ENCODE measurements around the gene CAMK4.
A peak's percentile ranks its signal among the peaks of the same experiment; 100 is the strongest.

CAMK4 gene

GRCh38 chr5:111326551-111326950 is 102.4 kb downstream of the CAMK4 start:
- no peak for DNase-seq
- no peak for TF ChIP-seq CTCF (IDR thresholded peaks at IDR 0.05; ENCODE audit: low read depth, low read length)
- H3K9me3 ChIP-seq, result peaks cover 2% of the 10 kb centered on the region; the same call in 1 of the 2 replicates

GRCh38 chr5:111337133-111337532 is 112.9 kb downstream of the CAMK4 start:
- Histone ChIP-seq H3K9me3 (no peaks in the 10 kb centered on the region), H3K36me3 (no peaks in the 10 kb centered on the region), H3K27me3 (no peaks in the 10 kb centered on the region), H3K4me1 (peaks cover 27% of the 10 kb centered on the region), H3K4me3 (ENCODE audit: low read depth, low read length) (no peak overlapping the region)
- no peak for DNase-seq
- no peak for TF ChIP-seq CTCF (IDR thresholded peaks at IDR 0.05; ENCODE audit: low read depth, low read length)

More at GRCh38 chr5:111326551-111326950, 102.4 kb downstream of the CAMK4 start:
- H3K27me3 ChIP-seq, result no peaks in the 10 kb centered on the region
- no peak overlapping the region for H3K4me3 ChIP-seq (ENCODE audit: low read depth, low read length)
- H3K4me1 ChIP-seq, result no peaks in the 10 kb centered on the region
- H3K36me3 ChIP-seq, result peaks cover 6% of the 10 kb centered on the region

- no peaks in the 10 kb centered on the region for H3K36me3 ChIP-seq
- TF ChIP-seq CTCF (IDR thresholded peaks at IDR 0.05; ENCODE audit: low read depth, low read length), result no peak
- H3K27me3 ChIP-seq, result no peaks in the 10 kb centered on the region
- peak overlapping the region; percentile 6; the same call in 1 of the 2 replicates for H3K4me3 ChIP-seq (ENCODE audit: low read depth, low read length)
- no peak for DNase-seq
- H3K4me1 ChIP-seq, result peaks cover 29% of the 10 kb centered on the region
- H3K9me3 ChIP-seq, result no peaks in the 10 kb centered on the region
These were observed 113.5 kb downstream of the CAMK4 start for GRCh38 chr5:111337688-111338087.

- Histone ChIP-seq H3K4me1 (peaks cover 23% of the 10 kb centered on the region), H3K9me3 (no peaks in the 10 kb centered on the region), H3K27me3 (no peaks in the 10 kb centered on the region), H3K4me3 (ENCODE audit: low read depth, low read length) (no peak overlapping the region), H3K36me3 (peaks cover 37% of the 10 kb centered on the region)
- DNase-seq, result no peak
- no peak for TF ChIP-seq CTCF (IDR thresholded peaks at IDR 0.05; ENCODE audit: low read depth, low read length)
These were observed 121.5 kb downstream of the CAMK4 start for GRCh38 chr5:111345731-111346130.

- Histone ChIP-seq H3K4me3 (ENCODE audit: low read depth, low read length) (no peak overlapping the region), H3K36me3 (peaks cover 43% of the 10 kb centered on the region), H3K27me3 (no peaks in the 10 kb centered on the region), H3K9me3 (no peaks in the 10 kb centered on the region), H3K4me1 (peaks cover 22% of the 10 kb centered on the region)
- no peak for DNase-seq
- no peak for TF ChIP-seq CTCF (IDR thresholded peaks at IDR 0.05; ENCODE audit: low read depth, low read length)
These were observed 122.8 kb downstream of the CAMK4 start for GRCh38 chr5:111347021-111347420.

- DNase-seq, result no peak
- H3K36me3 ChIP-seq, result peaks cover 42% of the 10 kb centered on the region
- peaks cover 9% of the 10 kb centered on the region for H3K4me1 ChIP-seq
- TF ChIP-seq CTCF (IDR thresholded peaks at IDR 0.05; ENCODE audit: low read depth, low read length), result no peak
- H3K4me3 ChIP-seq (ENCODE audit: low read depth, low read length), result no peak overlapping the region
- H3K9me3 ChIP-seq, result no peaks in the 10 kb centered on the region
- H3K27me3 ChIP-seq, result no peaks in the 10 kb centered on the region
These were observed 124.6 kb downstream of the CAMK4 start for GRCh38 chr5:111348661-111349329.

Data from BE2C (cell line).